ENCODE results near the gene CARMIL1.

- TF ChIP-seq CTCF (IDR thresholded peaks at IDR 0.05): no peak
- TF ChIP-seq POLR2A (IDR thresholded peaks at IDR 0.05): no peak
Measured at GRCh38 chr6:25244865-25245264, 34.3 kb upstream of the CARMIL1 start.
